ENCODE results near the gene CLDN9.

The CLDN9 gene

GRCh38 chr16:3020604-3021448 lies 8.1 kb downstream of the CLDN9 start:
- peak in 1 of 2 donors; percentile 26 for DNase-seq

GRCh38 chr16:3021449-3022207 lies 8.9 kb downstream of the CLDN9 start:
- DNase-seq: peak; percentile 76 to 79

GRCh38 chr16:3022208-3022683 lies 9.5 kb downstream of the CLDN9 start:
- peak; percentile 85 to 87 for DNase-seq

GRCh38 chr16:3022684-3023414 lies 10.1 kb downstream of the CLDN9 start:
- DNase-seq: no peak

DNA sequence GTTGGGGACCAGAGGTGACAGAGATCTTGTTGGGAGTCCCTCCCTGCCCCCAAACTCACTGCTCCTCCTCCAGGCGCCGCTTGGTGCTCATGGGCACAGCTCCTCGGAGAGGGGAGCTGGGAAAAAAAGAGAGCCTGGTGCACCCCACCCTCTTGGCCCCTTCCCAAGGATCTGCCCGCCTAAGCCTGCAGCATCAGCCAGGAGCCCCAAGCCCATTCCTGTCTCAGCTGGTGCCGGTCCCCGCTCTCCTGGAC lies 10.6 kb downstream of the CLDN9 start:
- DNase-seq: no peak

DNA sequence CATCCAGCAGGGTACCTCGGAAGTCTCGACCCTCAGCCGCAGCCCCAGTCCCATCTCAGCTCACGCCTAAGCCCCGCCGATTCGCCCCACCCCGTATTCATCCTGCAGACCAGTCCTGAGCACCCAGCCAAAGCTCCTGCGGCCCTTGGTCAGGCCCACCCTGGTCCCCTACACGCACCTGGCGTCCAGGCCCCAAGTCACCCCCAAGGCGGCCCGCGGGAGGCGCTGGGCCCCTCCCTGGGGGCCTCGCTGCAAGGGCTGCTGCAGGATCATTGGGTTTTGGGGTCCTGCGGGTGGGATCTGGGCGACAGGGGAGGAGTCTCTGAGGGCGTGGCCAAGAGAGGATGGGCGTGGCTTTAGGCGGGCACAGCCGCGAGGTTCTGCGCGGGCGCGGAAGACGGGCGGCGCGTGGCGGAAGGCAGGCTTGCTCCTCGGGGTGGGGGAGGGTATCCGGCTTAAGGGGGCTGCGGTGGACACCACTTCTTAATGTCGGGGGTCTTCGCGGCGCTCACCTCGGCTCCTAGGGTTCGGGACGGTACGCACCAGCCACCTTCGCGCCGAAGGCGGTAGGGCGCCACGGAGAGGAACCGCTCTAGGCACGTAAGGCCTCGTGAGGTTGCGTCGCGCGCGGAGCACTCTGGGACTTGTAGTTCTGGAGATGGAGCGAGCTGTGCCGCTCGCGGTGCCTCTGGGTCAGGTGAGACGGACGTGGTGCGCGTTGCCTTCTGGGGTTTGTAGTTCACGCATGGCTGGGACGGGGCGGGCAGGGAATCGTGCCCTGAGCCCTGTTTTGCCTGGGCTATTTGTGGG lies 11.2 kb downstream of the CLDN9 start, which contains the start of the genes HCFC1R1 and THOC6:
TSS of gene HCFC1R1 (minus strand) at position 274 of the 810 bp plus-strand sequence. CDS start at position 273, 1 bp downstream.
TSS of gene THOC6 (plus strand) at position 367 of the 810 bp plus-strand sequence. CDS start at position 659, 292 bp downstream.
- DNase-seq: peak; percentile 90 to 92

DNA sequence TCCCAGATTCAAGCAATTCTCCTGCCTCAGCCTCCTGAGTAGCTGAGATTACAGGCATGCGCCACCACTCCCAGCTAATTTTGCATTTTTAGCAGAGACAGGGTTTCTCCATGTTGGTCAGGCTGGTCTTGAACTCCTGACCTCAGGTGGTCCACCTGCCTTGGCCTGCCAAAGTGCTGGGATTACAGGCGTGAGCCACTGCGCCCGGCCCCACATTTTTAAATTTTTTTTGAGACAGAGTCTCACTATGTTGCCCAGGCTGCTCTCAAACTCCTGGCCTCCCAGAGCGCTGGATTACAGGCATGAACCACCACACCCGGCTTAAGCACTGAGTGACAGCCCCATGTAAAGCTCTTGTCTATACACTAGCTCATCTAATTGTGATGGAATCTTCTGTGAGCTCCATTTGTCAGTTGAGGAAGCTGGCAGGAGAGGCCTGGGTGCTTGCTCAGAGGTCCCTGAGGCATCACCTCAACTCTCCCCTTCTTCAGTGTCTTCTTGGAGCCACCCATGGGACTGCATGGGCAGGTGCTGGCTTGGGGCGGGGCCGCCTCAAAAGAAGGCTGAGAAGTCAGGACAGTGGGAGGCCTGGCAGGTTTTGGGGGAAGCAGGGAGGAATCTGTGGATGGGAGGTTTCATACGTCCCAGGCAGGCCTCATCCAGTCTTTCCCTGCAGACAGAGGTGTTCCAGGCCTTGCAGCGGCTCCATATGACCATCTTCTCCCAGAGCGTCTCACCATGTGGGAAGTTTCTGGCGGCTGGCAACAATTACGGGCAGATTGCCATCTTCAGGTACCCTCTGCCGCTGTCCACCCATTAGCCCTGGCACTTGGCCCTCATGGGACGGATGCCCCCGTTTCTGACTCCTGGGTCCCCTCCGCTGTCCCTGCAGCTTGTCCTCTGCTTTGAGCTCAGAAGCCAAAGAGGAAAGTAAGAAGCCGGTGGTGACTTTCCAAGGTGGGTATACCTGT lies 12.6 kb downstream of the CLDN9 start:
- DNase-seq: no peak

GRCh38 chr16:3026003-3026378 lies 13.3 kb downstream of the CLDN9 start:
- DNase-seq: no peak

- DNase-seq: no peak
Observed at GRCh38 chr16:3026609-3027488, 14.1 kb downstream of the CLDN9 start.

- no peak for DNase-seq
Observed at GRCh38 chr16:3027489-3027795, 14.7 kb downstream of the CLDN9 start.

DNA sequence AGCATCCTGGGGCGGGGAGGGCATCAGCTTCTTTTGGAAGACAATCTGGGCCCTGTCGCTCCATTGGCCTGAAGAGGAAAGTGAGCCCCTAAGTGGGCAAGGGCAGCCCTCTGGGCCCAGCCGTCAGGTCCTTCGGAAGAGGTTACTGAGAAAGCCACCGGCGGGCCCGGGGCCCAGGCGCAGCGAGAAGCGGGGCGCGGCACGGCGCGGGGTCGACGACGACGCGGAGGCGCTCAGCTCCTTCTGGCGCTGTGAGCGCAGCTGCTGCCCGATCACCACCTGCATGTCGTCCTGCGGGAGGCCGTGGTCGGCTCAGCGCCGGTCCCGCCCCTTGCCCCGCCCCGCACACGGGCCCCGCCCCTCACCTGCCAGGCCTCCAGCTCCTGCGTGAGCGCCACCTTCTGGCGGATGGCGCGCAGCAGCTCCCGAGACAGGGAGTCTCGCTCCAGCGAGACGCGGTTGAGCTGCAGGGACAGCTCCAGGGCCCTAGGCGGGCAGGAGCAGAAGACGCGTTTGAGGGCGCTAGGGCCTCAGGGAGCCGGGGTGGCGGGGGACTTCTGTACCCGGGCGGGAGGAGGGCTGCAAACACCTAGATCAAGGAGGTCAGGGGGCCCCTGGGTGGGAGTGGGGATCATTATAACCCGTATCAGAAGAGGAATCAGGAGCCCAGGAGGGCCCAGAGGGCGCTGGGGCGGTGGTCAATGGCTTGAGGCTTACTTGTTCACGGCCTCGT lies 15.4 kb downstream of the CLDN9 start:
- DNase-seq: peak; percentile 93 to 96

DNA sequence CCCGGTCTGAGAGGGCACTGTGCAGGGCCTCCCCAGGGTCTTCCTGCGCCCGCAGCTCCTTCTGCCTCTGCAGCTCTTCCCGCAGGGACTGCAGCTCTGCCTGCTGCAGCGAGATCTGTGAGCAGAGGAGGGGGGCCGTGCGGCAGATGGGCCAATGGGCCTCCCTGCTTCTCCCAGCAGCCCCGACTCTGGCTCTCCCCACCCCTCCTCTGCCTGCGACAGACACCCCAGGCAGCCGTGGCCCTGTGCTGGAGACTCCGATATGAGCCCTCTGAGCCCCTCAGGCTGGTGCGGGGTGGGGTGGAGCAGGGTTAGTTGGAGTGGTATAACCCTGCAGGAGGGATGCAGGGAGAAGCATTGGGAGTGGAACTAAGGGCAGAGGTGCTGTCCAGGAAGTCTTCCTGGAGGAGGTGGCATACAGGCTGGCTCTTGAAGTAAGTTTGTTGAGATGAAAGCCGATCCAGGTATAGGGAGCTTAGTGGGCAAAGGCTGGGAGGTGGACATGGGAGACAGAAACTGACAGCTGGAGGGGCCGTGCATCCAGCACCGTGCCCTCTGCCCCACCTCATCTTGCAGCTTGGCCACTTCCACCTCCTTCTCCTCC lies 16.1 kb downstream of the CLDN9 start:
- no peak for DNase-seq

GRCh38 chr16:3029491-3030221 lies 16.9 kb downstream of the CLDN9 start:
- peak in 1 of 2 donors; percentile 48 for DNase-seq

- no peak for DNase-seq
Observed at GRCh38 chr16:3030222-3031212, 17.8 kb downstream of the CLDN9 start.

- DNase-seq: no peak
Observed at GRCh38 chr16:3032624-3033023, 19.9 kb downstream of the CLDN9 start.

GRCh38 chr16:3035289-3035971 lies 22.7 kb downstream of the CLDN9 start:
- no peak for DNase-seq

Data from stimulated activated CD4-positive, alpha-beta T cell treated with anti-CD3 and anti-CD28 coated beads, Interleukin-2, amount 100 ng/mL, for 48 hours (primary cell).